Neural cell (in vitro differentiated cells): ENCODE data around the gene CNDP2. TPM values are rescaled to one million over a fixed set of nuclear protein-coding genes. Genes with fewer than 3 reads are reported as not detected.

Experiments used
- H2AFZ ChIP-seq: fragments of 200-600, 300-800 bp; sonication (generic), shearing (Covaris generic); 2 replicates; pipeline ENCODE4 v1.6.0; 2014; ENCODE audit warnings: low read depth, mild to moderate bottlenecking, antibody characterized with exemption, low read length, moderate library complexity
- H3F3A ChIP-seq: fragments of 200-600 bp; shearing (Covaris generic); 2 replicates; pipeline ENCODE4 v1.6.1; 2016; ENCODE audit warnings: mild to moderate bottlenecking, moderate library complexity, mixed read lengths, antibody characterized with exemption, low read length; ENCODE audit not compliant: insufficient read depth, poor library complexity, severe bottlenecking
- H3K27ac ChIP-seq: fragments of 200-600, 300-800 bp; sonication (generic), shearing (Covaris generic); 2 replicates; pipeline ENCODE4 v1.5.1; 2014; ENCODE audit warnings: mild to moderate bottlenecking, low read length, moderate library complexity
- H3K27me3 ChIP-seq: fragments of 300-800, 200-600 bp; sonication (generic), shearing (Covaris generic); 2 replicates; pipeline ENCODE4 v1.6.0; 2014; ENCODE audit warnings: mild to moderate bottlenecking, low read depth, low read length, moderate library complexity; ENCODE audit not compliant: insufficient read depth
- H3K36me3 ChIP-seq: fragments of 300-800, 200-600 bp; sonication (generic), shearing (Covaris generic); 2 replicates; pipeline ENCODE4 v1.5.1; 2014; ENCODE audit warnings: mild to moderate bottlenecking, antibody characterized with exemption, low read length, moderate library complexity; ENCODE audit not compliant: insufficient read depth
- H3K4me2 ChIP-seq: fragments of 300-800, 200-600 bp; sonication (generic), shearing (Covaris generic); 2 replicates; pipeline ENCODE4 v1.6.0; 2014; ENCODE audit warnings: mild to moderate bottlenecking, low read length
- H3K4me3 ChIP-seq: fragments of 300-800, 200-600 bp; sonication (generic), shearing (Covaris generic); 2 replicates; pipeline ENCODE4 v1.5.1; 2014; ENCODE audit warnings: mild to moderate bottlenecking, low read length, moderate library complexity
- H3K79me2 ChIP-seq: fragments of 200-600 bp; shearing (Covaris generic); replicated peaks from 2 replicates; pipeline ENCODE4 v1.6.0; 2014; ENCODE audit warnings: mild to moderate bottlenecking, low read length, moderate library complexity; ENCODE audit not compliant: insufficient read depth
- H3K9ac ChIP-seq: fragments of 300-800, 200-600 bp; sonication (generic), shearing (Covaris generic); 2 replicates; pipeline ENCODE4 v1.6.1; 2016; ENCODE audit warnings: mild to moderate bottlenecking, low read length, mixed read lengths
- H3K9me2 ChIP-seq: fragments of 200-600 bp; shearing (Covaris generic); 2 replicates; pipeline ENCODE4 v1.6.1; 2016; ENCODE audit warnings: mild to moderate bottlenecking, low read length, mixed read lengths; ENCODE audit not compliant: insufficient read depth
- H3K9me3 ChIP-seq: fragments of 200-600, 300-800 bp; sonication (generic), shearing (Covaris generic); 2 replicates; pipeline ENCODE4 v1.6.1; 2016; ENCODE audit warnings: mild to moderate bottlenecking, mixed run types, low read length, moderate library complexity, mixed read lengths
- H4K20me1 ChIP-seq: fragments of 200-600 bp; shearing (Covaris generic); 2 replicates; pipeline ENCODE4 v1.6.1; 2016; ENCODE audit warnings: mild to moderate bottlenecking, mixed run types; ENCODE audit not compliant: insufficient read depth
- EP300 ChIP-seq: fragments of 450-650 bp; conservative IDR thresholded peaks from 2 replicates; pipeline ENCODE4 v1.6.1; 2014; ENCODE audit warnings: antibody characterized with exemption, mild to moderate bottlenecking, moderate library complexity; ENCODE audit not compliant: poor library complexity, severe bottlenecking
- EZH2 ChIP-seq: fragments of 200-600, 300-800 bp; shearing (Covaris generic), sonication (generic); IDR thresholded peaks from 2 replicates; pipeline ENCODE4 v1.6.1; 2014; ENCODE audit warnings: antibody characterized with exemption, low read length, borderline replicate concordance, mild to moderate bottlenecking; ENCODE audit not compliant: insufficient read depth, poor library complexity, severe bottlenecking
- MXI1 ChIP-seq: fragments of 450-650 bp; conservative IDR thresholded peaks from 2 replicates; pipeline ENCODE4 v1.6.1; 2014; ENCODE audit warnings: antibody characterized with exemption, mild to moderate bottlenecking; ENCODE audit not compliant: poor library complexity, severe bottlenecking
- POLR2AphosphoS5 ChIP-seq: IDR thresholded peaks from 2 replicates; pipeline ENCODE4 v1.6.1; 2012
- RAD21 ChIP-seq: fragments of 450-650 bp; conservative IDR thresholded peaks from 2 replicates; pipeline ENCODE4 v1.6.1; 2014; ENCODE audit warnings: antibody characterized with exemption, mild to moderate bottlenecking, moderate library complexity
- SMC3 ChIP-seq: fragments of 450-650 bp; conservative IDR thresholded peaks from 2 replicates; pipeline ENCODE4 v1.6.1; 2014; ENCODE audit warnings: antibody characterized with exemption, mild to moderate bottlenecking, moderate library complexity; ENCODE audit not compliant: poor library complexity
- TAF1 ChIP-seq: IDR thresholded peaks from 2 replicates; pipeline ENCODE4 v1.6.1; 2012; ENCODE audit warnings: low read depth
- polyA plus RNA-seq: library from polyadenylated mRNA; depleted of rRNA; stranded (reverse); fragments of >200 nt; gene quantifications from 2 replicates; pipeline ENCODE4 v1.2.3, GENCODE V29; 2014
- TF ChIP-seq, protein P1 (sequence below): fragments of 450-650 bp; IDR thresholded peaks from 2 replicates; pipeline ENCODE4 v1.5.1; 2014; ENCODE audit warnings: antibody characterized with exemption, mild to moderate bottlenecking, moderate library complexity; ENCODE audit not compliant: poor library complexity, severe bottlenecking
- TF ChIP-seq, protein P2 (sequence below): IDR thresholded peaks from 2 replicates; pipeline ENCODE4 v1.6.1; 2012; ENCODE audit warnings: borderline replicate concordance

The CNDP2 gene
- polyA plus RNA-seq, 1 donor from 2014 or later, result 35.7 TPM

DNA sequence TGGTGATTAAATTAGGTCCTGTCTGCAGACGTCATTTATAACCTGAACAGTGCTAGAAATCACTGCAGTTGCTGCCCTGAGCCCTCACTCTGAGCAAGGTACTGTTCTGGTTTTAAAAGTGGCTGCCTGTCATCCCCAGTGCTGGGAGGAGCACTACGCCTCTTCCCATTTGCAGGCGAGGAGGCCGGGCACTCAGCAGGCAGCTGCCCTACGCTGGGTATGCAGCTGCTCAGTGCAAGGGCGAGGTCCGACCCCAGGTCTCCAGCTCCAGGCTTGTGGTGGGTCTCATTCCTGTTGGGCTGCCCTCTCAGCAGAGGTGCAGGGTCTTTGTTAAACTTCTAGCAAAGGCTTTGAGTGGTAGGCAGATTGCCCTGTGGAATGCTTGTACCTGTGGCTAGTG is 15.7 kb downstream of the CNDP2 start:
- TF ChIP-seq, protein P1, sequence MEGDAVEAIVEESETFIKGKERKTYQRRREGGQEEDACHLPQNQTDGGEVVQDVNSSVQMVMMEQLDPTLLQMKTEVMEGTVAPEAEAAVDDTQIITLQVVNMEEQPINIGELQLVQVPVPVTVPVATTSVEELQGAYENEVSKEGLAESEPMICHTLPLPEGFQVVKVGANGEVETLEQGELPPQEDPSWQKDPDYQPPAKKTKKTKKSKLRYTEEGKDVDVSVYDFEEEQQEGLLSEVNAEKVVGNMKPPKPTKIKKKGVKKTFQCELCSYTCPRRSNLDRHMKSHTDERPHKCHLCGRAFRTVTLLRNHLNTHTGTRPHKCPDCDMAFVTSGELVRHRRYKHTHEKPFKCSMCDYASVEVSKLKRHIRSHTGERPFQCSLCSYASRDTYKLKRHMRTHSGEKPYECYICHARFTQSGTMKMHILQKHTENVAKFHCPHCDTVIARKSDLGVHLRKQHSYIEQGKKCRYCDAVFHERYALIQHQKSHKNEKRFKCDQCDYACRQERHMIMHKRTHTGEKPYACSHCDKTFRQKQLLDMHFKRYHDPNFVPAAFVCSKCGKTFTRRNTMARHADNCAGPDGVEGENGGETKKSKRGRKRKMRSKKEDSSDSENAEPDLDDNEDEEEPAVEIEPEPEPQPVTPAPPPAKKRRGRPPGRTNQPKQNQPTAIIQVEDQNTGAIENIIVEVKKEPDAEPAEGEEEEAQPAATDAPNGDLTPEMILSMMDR, result no peak
- TF ChIP-seq SMC3, result no peak
- TF ChIP-seq, protein P2, sequence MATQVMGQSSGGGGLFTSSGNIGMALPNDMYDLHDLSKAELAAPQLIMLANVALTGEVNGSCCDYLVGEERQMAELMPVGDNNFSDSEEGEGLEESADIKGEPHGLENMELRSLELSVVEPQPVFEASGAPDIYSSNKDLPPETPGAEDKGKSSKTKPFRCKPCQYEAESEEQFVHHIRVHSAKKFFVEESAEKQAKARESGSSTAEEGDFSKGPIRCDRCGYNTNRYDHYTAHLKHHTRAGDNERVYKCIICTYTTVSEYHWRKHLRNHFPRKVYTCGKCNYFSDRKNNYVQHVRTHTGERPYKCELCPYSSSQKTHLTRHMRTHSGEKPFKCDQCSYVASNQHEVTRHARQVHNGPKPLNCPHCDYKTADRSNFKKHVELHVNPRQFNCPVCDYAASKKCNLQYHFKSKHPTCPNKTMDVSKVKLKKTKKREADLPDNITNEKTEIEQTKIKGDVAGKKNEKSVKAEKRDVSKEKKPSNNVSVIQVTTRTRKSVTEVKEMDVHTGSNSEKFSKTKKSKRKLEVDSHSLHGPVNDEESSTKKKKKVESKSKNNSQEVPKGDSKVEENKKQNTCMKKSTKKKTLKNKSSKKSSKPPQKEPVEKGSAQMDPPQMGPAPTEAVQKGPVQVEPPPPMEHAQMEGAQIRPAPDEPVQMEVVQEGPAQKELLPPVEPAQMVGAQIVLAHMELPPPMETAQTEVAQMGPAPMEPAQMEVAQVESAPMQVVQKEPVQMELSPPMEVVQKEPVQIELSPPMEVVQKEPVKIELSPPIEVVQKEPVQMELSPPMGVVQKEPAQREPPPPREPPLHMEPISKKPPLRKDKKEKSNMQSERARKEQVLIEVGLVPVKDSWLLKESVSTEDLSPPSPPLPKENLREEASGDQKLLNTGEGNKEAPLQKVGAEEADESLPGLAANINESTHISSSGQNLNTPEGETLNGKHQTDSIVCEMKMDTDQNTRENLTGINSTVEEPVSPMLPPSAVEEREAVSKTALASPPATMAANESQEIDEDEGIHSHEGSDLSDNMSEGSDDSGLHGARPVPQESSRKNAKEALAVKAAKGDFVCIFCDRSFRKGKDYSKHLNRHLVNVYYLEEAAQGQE, result no peak
- Histone ChIP-seq H3K4me2 (no peak overlapping the region), H3K9me2 (no peaks in the 10 kb centered on the region), H3K9me3 (no peaks in the 10 kb centered on the region), H4K20me1 (no peaks in the 10 kb centered on the region), H3K79me2 (no peaks in the 10 kb centered on the region), H3F3A (no peaks in the 10 kb centered on the region), H3K27ac (no peak overlapping the region), H3K36me3 (no peaks in the 10 kb centered on the region), H3K27me3 (no peaks in the 10 kb centered on the region), H2AFZ (no peak overlapping the region), H3K9ac (no peak overlapping the region), H3K4me3 (no peak overlapping the region)

DNA sequence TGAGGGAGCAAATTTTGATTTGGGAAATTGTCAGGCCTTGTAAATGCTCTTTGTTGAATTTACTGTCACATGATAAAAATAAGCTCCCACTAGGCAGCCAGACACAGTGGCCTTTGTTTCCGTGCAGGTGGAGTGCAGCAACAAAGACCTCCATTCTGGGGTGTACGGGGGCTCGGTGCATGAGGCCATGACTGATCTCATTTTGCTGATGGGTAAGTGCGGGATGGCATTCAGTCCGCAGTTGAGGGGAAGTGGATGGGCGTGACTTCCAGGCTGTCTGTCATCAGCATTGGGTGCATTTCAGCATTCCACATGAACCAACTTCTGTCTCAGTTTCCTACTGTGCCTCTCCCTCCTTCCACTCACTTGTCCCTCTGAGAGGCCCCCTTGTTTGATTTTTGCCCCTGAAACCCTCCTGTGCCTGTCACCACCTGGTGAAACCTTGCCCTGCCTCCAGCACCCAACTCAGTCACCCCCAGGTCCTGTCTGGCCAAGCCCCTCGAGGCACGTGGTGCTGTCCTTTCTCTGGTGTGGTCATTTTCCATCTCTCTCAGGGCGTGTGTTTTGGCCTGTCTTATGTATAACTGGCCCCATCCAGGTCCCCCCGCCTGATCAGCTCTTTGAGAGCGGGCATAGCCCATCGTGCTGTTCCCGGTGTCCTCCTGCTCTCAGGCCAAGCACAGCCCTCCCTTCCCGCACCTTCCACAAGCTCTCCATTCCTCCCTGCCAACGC is 16.3 kb downstream of the CNDP2 start:
- no peaks in the 10 kb centered on the region for H3K27me3 ChIP-seq
- no peaks in the 10 kb centered on the region for H3K9me3 ChIP-seq
- H3K4me3 ChIP-seq, result no peak overlapping the region
- no peak overlapping the region for H3K9ac ChIP-seq
- no peaks in the 10 kb centered on the region for H3K79me2 ChIP-seq
- no peaks in the 10 kb centered on the region for H3K9me2 ChIP-seq
- no peak overlapping the region for H3K4me2 ChIP-seq
- no peak overlapping the region for H2AFZ ChIP-seq
- no peaks in the 10 kb centered on the region for H3F3A ChIP-seq
- TF ChIP-seq, protein P1, result no peak
- TF ChIP-seq TAF1 (no peak), SMC3 (no peak), MXI1 (no peak), EZH2 (no peak), EP300 (no peak), RAD21 (no peak), POLR2AphosphoS5 (no peak)
- TF ChIP-seq, protein P2, result no peak
- no peaks in the 10 kb centered on the region for H3K36me3 ChIP-seq
- H4K20me1 ChIP-seq, result no peaks in the 10 kb centered on the region
- H3K27ac ChIP-seq, result no peak overlapping the region
